Gastrocnemius medialis (tissue), 4 donors: Measurements from ENCODE around the gene PDE8A. TPM values are rescaled to one million over a fixed set of nuclear protein-coding genes. Genes with fewer than 3 reads are reported as not detected.

ENCODE experiments used
- ATAC-seq, 2 donors: fragments of 150-250 bp; one replicate each; pipeline ENCODE4 v1.9.1; 2016
- DNase-seq, 2 donors: peaks; one replicate each; pipeline ENCODE4 v3.0.0-alpha.2; 2019
- H3K27ac ChIP-seq, 4 donors: fragments of 200-600 bp; sonication (generic); 1 replicate in 1 of 4; 2 replicates in 3 of 4; pipeline ENCODE4 v1.5.1; 2016 to 2018; ENCODE audit warnings: mild to moderate bottlenecking in 2 of 4, moderate library complexity in 1 of 4
- H3K27me3 ChIP-seq, 3 donors: fragments of 200-600 bp; sonication (generic) in 2 of 3; 1 replicate in 1 of 3; 2 replicates in 2 of 3; pipeline versions ENCODE4 v1.5.1 to v1.6.0; 2016 to 2019; ENCODE audit warnings: mild to moderate bottlenecking in 1 of 3, moderate library complexity in 1 of 3
- H3K36me3 ChIP-seq, 2 donors: fragments of 200-600 bp; sonication (generic) in 1 of 2; one replicate each; pipeline ENCODE4 v1.5.1; 2017 to 2018
- H3K4me1 ChIP-seq, 2 donors: fragments of 200-600 bp; sonication (generic) in 1 of 2; one replicate each; pipeline ENCODE4 v1.5.1; 2016 to 2017; ENCODE audit warnings: mild to moderate bottlenecking in 2 of 2
- H3K4me3 ChIP-seq, 4 donors: fragments of 200-600 bp; sonication (generic) in 3 of 4; 1 replicate in 1 of 4; 2 replicates in 3 of 4; pipeline ENCODE4 v1.5.1; 2016 to 2019; ENCODE audit warnings: mild to moderate bottlenecking in 2 of 4
- H3K9me3 ChIP-seq, 3 donors: fragments of 200-600 bp; sonication (generic) in 2 of 3; 1 replicate in 1 of 3; 2 replicates in 2 of 3; pipeline ENCODE4 v1.5.1; 2016 to 2019
- CTCF ChIP-seq, 5 experiments: fragments of 450-650 bp in 3 of 5; fragments of 200-600 bp in 2 of 5; sonication (generic) in 2 of 5; IDR thresholded peaks in 4 of 5; conservative IDR thresholded peaks in 1 of 5; 1 replicate in 4 of 5; 2 replicates in 1 of 5; pipeline ENCODE4 v1.5.1; 2016 to 2019; ENCODE audit warnings: antibody characterized with exemption in 5 of 5, mild to moderate bottlenecking in 3 of 5, moderate library complexity in 3 of 5
- POLR2A ChIP-seq, 2 donors: fragments of 450-650 bp; IDR thresholded peaks; one replicate each; pipeline ENCODE4 v1.6.1; 2017; ENCODE audit warnings: antibody characterized with exemption in 2 of 2, mild to moderate bottlenecking in 2 of 2, moderate library complexity in 2 of 2
- in situ Hi-C, 4 donors: fragments of 200-750 bp; cut with MboI; loops; one replicate each; pipeline versions ENCODE4 v1.15.0 to v1.8.0; 2017; ENCODE audit warnings: low sequenced_read_pairs in 4 of 4
- intact Hi-C: fragments of 100-400 bp; cut with DNase I; formaldehyde crosslinking; loops from one replicate; pipeline ENCODE4 v1.15.1; 2023; ENCODE audit warnings: low total_unique reads
- total RNA-seq, 4 donors: library from RNA; depleted of rRNA; stranded (reverse); fragments of >200 nt; gene quantifications; one replicate each; pipeline versions ENCODE4 v1.1.0 to v1.2.3, GENCODE V29; 2016

Gene PDE8A
- 10 to 100 TPM in 3 of 4 donors, 1 to 10 TPM in 1; 6.3 to 20.6 (median 13.9) TPM for total RNA-seq

DNA sequence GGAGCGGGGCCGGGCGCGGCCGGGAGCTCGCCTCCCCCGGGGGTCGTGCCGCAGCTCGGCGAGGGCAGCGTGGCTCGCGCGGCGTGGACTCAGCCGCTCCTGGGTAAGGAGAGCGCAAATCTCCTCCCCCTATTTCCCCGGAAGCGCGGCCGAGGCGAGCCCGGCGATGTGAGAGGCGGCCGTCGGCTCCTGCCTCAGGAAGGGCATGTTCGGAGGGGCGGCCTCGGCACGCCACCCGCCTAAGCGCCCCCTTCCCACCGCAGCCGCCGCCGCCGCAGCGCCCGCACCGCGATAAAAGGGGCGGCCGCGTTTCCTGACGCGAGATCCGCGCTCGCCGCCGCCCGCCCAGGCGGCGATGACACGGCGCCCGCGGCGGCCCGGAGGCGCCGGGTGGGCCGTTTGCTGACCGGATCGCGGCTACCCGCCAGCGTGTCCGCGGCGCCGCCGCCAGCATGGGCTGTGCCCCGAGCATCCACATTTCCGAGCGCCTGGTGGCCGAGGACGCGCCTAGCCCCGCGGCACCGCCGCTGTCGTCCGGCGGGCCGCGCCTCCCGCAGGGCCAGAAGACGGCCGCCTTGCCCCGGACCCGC lies at the start of gene PDE8A:
Gene PDE8A (plus strand): TSS at position 146 of the 590 bp plus-strand sequence. CDS start 307 bp downstream, at position 453.
- no peaks in the 10 kb centered on the region for H3K36me3 ChIP-seq
- H3K4me1 ChIP-seq: peaks cover 29 to 32% of the 10 kb centered on the region in 2 donors
- TF ChIP-seq CTCF (IDR thresholded peaks at IDR 0.05 in 4 of 5, conservative IDR thresholded peaks at IDR 0.05 in 1 of 5): peak in 2 of 5 experiments; percentile 17 to 33
- TF ChIP-seq POLR2A (IDR thresholded peaks at IDR 0.05): no peak
- peak within 1 kb of the TSS; percentile 96 to 97 (median 96) for H3K27ac ChIP-seq
- no peak for DNase-seq
- in situ Hi-C loops: no loop called here
- no peaks in the 10 kb centered on the region for H3K27me3 ChIP-seq
- peak; percentile 19 to 27 for ATAC-seq
- intact Hi-C loops: loop anchor here (1.0 to 2.0 kb wide), 2 partner anchors 63 to 351 kb away; no protein-coding TSS in a partner anchor
- H3K9me3 ChIP-seq: no peaks in the 10 kb centered on the region
- H3K4me3 ChIP-seq: peak within 1 kb of the TSS; percentile 80 to 94 (median 91)

GRCh38 chr15:84934942-84935729 lies 46.5 kb upstream of the PDE8A start:
- no peaks in the 10 kb centered on the region for H3K36me3 ChIP-seq
- no peaks in the 10 kb centered on the region for H3K4me1 ChIP-seq
- in situ Hi-C loops (no loop called here), intact Hi-C loops (no loop called here)
- no peak for DNase-seq
- ATAC-seq: no peak
- TF ChIP-seq POLR2A (IDR thresholded peaks at IDR 0.05) (no peak), CTCF (IDR thresholded peaks at IDR 0.05 in 4 of 5, conservative IDR thresholded peaks at IDR 0.05 in 1 of 5) (no peak)
- H3K27ac ChIP-seq: no peak overlapping the region
- no peak overlapping the region for H3K4me3 ChIP-seq
- H3K9me3 ChIP-seq: no peaks in the 10 kb centered on the region
- H3K27me3 ChIP-seq: no peaks in the 10 kb centered on the region

GRCh38 chr15:84937144-84937543 lies 44.5 kb upstream of the PDE8A start:
- TF ChIP-seq CTCF (IDR thresholded peaks at IDR 0.05 in 4 of 5, conservative IDR thresholded peaks at IDR 0.05 in 1 of 5): no peak
- TF ChIP-seq POLR2A (IDR thresholded peaks at IDR 0.05): no peak
- ATAC-seq (no peak), DNase-seq (no peak)
- in situ Hi-C loops: no loop called here
- no peaks in the 10 kb centered on the region for H3K4me1 ChIP-seq
- H3K27ac ChIP-seq: no peak overlapping the region
- no peaks in the 10 kb centered on the region for H3K27me3 ChIP-seq
- H3K36me3 ChIP-seq: no peaks in the 10 kb centered on the region
- no peaks in the 10 kb centered on the region for H3K9me3 ChIP-seq
- no peak overlapping the region for H3K4me3 ChIP-seq
- intact Hi-C loops: no loop called here

DNA sequence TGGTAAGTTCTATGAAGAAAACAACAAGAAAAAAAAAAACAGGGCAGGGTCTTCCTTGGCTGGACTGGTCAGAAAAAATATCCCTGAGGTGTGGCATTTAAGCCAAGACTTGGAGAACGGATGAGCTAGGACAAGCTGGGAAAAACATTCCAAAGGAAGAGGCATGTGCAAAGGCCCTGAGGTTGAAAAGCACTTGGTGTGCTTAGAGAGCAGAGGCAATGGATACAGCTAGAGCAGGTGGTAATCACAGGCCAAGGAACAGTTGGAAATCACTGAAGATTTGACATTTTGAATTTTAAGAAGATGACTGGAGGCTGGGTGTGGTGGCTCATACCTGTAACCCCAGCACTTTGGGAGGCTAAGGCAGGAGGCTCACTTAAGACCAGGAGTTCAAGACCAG lies 42.9 kb upstream of the PDE8A start:
- Histone ChIP-seq H3K36me3 (no peaks in the 10 kb centered on the region), H3K9me3 (no peaks in the 10 kb centered on the region), H3K4me3 (no peak overlapping the region), H3K27ac (no peak overlapping the region), H3K27me3 (no peaks in the 10 kb centered on the region), H3K4me1 (peaks cover 0 to under 1% of the 10 kb centered on the region in 2 donors)
- intact Hi-C loops (no loop called here), in situ Hi-C loops (no loop called here)
- DNase-seq (no peak), ATAC-seq (no peak)
- no peak for TF ChIP-seq POLR2A (IDR thresholded peaks at IDR 0.05)
- no peak for TF ChIP-seq CTCF (IDR thresholded peaks at IDR 0.05 in 4 of 5, conservative IDR thresholded peaks at IDR 0.05 in 1 of 5)
